GM19397 (cell line): ENCODE measurements around the gene CTXN3.

Experiments
- ATAC-seq: cut with Tn5 transposase; IDR thresholded peaks from one replicate; pipeline ENCODE4 v1.9.1; 2021; ENCODE audit warnings: mild to moderate bottlenecking, moderate library complexity; ENCODE audit not compliant: unreplicated experiment

CTXN3 gene

GRCh38 chr5:127696683-127697082 is 47.8 kb downstream of the CTXN3 start:
- no peak for ATAC-seq

- ATAC-seq: no peak
Observed at GRCh38 chr5:127697894-127698600, 49.2 kb downstream of the CTXN3 start.

- ATAC-seq: no peak
Observed at GRCh38 chr5:127699416-127699815, 50.5 kb downstream of the CTXN3 start.

- ATAC-seq: no peak
Observed at GRCh38 chr5:127700237-127700766, 51.4 kb downstream of the CTXN3 start.

- no peak for ATAC-seq
Observed at GRCh38 chr5:127702434-127702833, 53.6 kb downstream of the CTXN3 start.

GRCh38 chr5:127702926-127703561 is 54.2 kb downstream of the CTXN3 start, which contains the start of gene CCDC192:
CCDC192 (plus strand) TSS chr5:127703391; CDS start chr5:127703446, 55 bp downstream.
- ATAC-seq: no peak

GRCh38 chr5:127705120-127705892 is 56.4 kb downstream of the CTXN3 start:
- ATAC-seq: no peak

GRCh38 chr5:127706691-127707090 is 57.8 kb downstream of the CTXN3 start:
- no peak for ATAC-seq

- ATAC-seq: no peak
Observed at GRCh38 chr5:127707209-127707608, 58.3 kb downstream of the CTXN3 start.
